Stimulated activated naive B cell treated with anti-CD40 and anti-IgM and Interleukin-4, amounts not matched to agents 10 μg/mL and 1 μg/mL and 100 μg/mL, for 72 hours (primary cell): ENCODE data around the gene PARVA.
"Not testable (repeated sequence)": the region's sequence is repeated elsewhere in the genome, so short reads cannot be mapped to it uniquely, and the experiment has no call there.

ENCODE experiments used
- ATAC-seq, 2 donors: fragments of 150-1000 bp; cut with Tn5 transposase; replicated peaks; 2 replicates each; pipeline ENCODE4 v1.10.0; 2021; ENCODE audit warnings: moderate library complexity in 1 of 2
- DNase-seq: peaks from one replicate; pipeline ENCODE4 v3.0.0; 2021
- H3K27ac Mint-ChIP-seq: one replicate; pipeline ENCODE4 v1.8.0; 2022; ENCODE audit warnings: mild to moderate bottlenecking, mixed read lengths
- H3K27me3 Mint-ChIP-seq, 2 donors: one replicate each; pipeline ENCODE4 v1.8.0; 2022; ENCODE audit warnings: mixed read lengths in 2 of 2
- H3K36me3 Mint-ChIP-seq, 2 donors: one replicate each; pipeline ENCODE4 v1.8.0; 2022; ENCODE audit warnings: mixed read lengths in 2 of 2, mild to moderate bottlenecking in 1 of 2
- H3K4me1 Mint-ChIP-seq, 2 donors: one replicate each; pipeline ENCODE4 v1.8.0; 2022; ENCODE audit warnings: mixed read lengths in 2 of 2, mild to moderate bottlenecking in 1 of 2
- H3K4me3 Mint-ChIP-seq, 2 donors: one replicate each; pipeline ENCODE4 v1.8.0; 2022; ENCODE audit warnings: mild to moderate bottlenecking in 2 of 2, mixed read lengths in 2 of 2, moderate library complexity in 1 of 2
- H3K9me3 Mint-ChIP-seq, 2 donors: one replicate each; pipeline ENCODE4 v1.8.0; 2022; ENCODE audit warnings: mixed read lengths in 2 of 2, mild to moderate bottlenecking in 1 of 2

The PARVA gene

GRCh38 chr11:12361682-12362081, 15.7 kb upstream of the PARVA start:
- Mint-ChIP-seq H3K36me3 (no peaks in the 10 kb centered on the region), H3K27me3 (peaks cover 19 to 31% of the 10 kb centered on the region in 2 donors), H3K9me3 (no peaks in the 10 kb centered on the region), H3K27ac (no peak overlapping the region), H3K4me3 (no peak overlapping the region), H3K4me1 (no peaks in the 10 kb centered on the region)
- DNase-seq = no peak
- ATAC-seq = no peak

GRCh38 chr11:12362857-12363256, 14.5 kb upstream of the PARVA start:
- H3K27me3 Mint-ChIP-seq = peaks cover 24 to 37% of the 10 kb centered on the region in 2 donors
- no peak overlapping the region for H3K27ac Mint-ChIP-seq
- H3K36me3 Mint-ChIP-seq = no peaks in the 10 kb centered on the region
- no peaks in the 10 kb centered on the region for H3K4me1 Mint-ChIP-seq
- ATAC-seq (no peak), DNase-seq (no peak)
- no peaks in the 10 kb centered on the region for H3K9me3 Mint-ChIP-seq
- no peak overlapping the region for H3K4me3 Mint-ChIP-seq

GRCh38 chr11:12363373-12363772, 14.0 kb upstream of the PARVA start:
- H3K4me3 Mint-ChIP-seq = no peak overlapping the region
- H3K4me1 Mint-ChIP-seq = no peaks in the 10 kb centered on the region
- no peak for DNase-seq
- no peak overlapping the region for H3K27ac Mint-ChIP-seq
- H3K36me3 Mint-ChIP-seq = no peaks in the 10 kb centered on the region
- no peaks in the 10 kb centered on the region for H3K9me3 Mint-ChIP-seq
- H3K27me3 Mint-ChIP-seq = peaks cover 28 to 43% of the 10 kb centered on the region in 2 donors
- ATAC-seq = no peak

GRCh38 chr11:12365965-12366575, 11.3 kb upstream of the PARVA start:
- H3K4me1 Mint-ChIP-seq, H3K9me3 Mint-ChIP-seq, DNase-seq, H3K36me3 Mint-ChIP-seq, H3K27ac Mint-ChIP-seq, H3K4me3 Mint-ChIP-seq, ATAC-seq: not testable (repeated sequence)
- peaks cover 28 to 53% of the 10 kb centered on the region in 2 donors for H3K27me3 Mint-ChIP-seq

- H3K9me3 Mint-ChIP-seq = not testable (repeated sequence)
These were observed 10.3 kb upstream of the PARVA start for GRCh38 chr11:12367057-12367456.

GRCh38 chr11:12372111-12372510, 5.3 kb upstream of the PARVA start:
- Mint-ChIP-seq H3K4me1 (no peaks in the 10 kb centered on the region), H3K9me3 (peaks cover 0 to 8% of the 10 kb centered on the region in 2 donors), H3K27ac (no peak overlapping the region), H3K36me3 (no peaks in the 10 kb centered on the region), H3K4me3 (no peak overlapping the region), H3K27me3 (peaks cover 25 to 35% of the 10 kb centered on the region in 2 donors)
- DNase-seq (no peak), ATAC-seq (no peak)

More at GRCh38 chr11:12367057-12367456, 10.3 kb upstream of the PARVA start:
- not testable (repeated sequence) for DNase-seq, H3K27ac Mint-ChIP-seq, ATAC-seq, H3K4me3 Mint-ChIP-seq, H3K4me1 Mint-ChIP-seq, H3K36me3 Mint-ChIP-seq
- H3K27me3 Mint-ChIP-seq = peaks cover 28 to 49% of the 10 kb centered on the region in 2 donors

GRCh38 chr11:12375720-12376119, 1.7 kb upstream of the PARVA start:
- no peak overlapping the region for H3K27ac Mint-ChIP-seq
- no peaks in the 10 kb centered on the region for H3K36me3 Mint-ChIP-seq
- H3K27me3 Mint-ChIP-seq = peaks cover 40 to 43% of the 10 kb centered on the region in 2 donors
- DNase-seq = no peak
- H3K4me3 Mint-ChIP-seq = no peak overlapping the region
- peaks cover 0 to 2% of the 10 kb centered on the region in 2 donors for H3K9me3 Mint-ChIP-seq
- no peak for ATAC-seq
- peaks cover 2 to 4% of the 10 kb centered on the region in 2 donors for H3K4me1 Mint-ChIP-seq

- ATAC-seq = no peak
- Mint-ChIP-seq H3K9me3 (peaks cover 0 to 2% of the 10 kb centered on the region in 2 donors), H3K4me3 (no peak overlapping the region), H3K36me3 (no peaks in the 10 kb centered on the region), H3K27me3 (peaks cover 38 to 40% of the 10 kb centered on the region in 2 donors), H3K27ac (no peak overlapping the region), H3K4me1 (peaks cover 2 to 4% of the 10 kb centered on the region in 2 donors)
- no peak for DNase-seq
These were observed 901 bp upstream of the PARVA start for GRCh38 chr11:12376259-12377081.

GRCh38 chr11:12377824-12378593, 638 bp downstream of the PARVA start:
- Mint-ChIP-seq H3K4me3 (no peak overlapping the region), H3K27me3 (peaks cover 38 to 40% of the 10 kb centered on the region in 2 donors), H3K27ac (no peak overlapping the region), H3K9me3 (no peaks in the 10 kb centered on the region), H3K36me3 (no peaks in the 10 kb centered on the region), H3K4me1 (peaks cover 2 to 4% of the 10 kb centered on the region in 2 donors)
- no peak for ATAC-seq
- DNase-seq = no peak

GRCh38 chr11:12380565-12381325, 3.4 kb downstream of the PARVA start:
- ATAC-seq (no peak), DNase-seq (no peak)
- Mint-ChIP-seq H3K36me3 (no peaks in the 10 kb centered on the region), H3K27ac (no peak overlapping the region), H3K9me3 (peaks cover 0 to 6% of the 10 kb centered on the region in 2 donors), H3K4me1 (peaks cover 2 to 4% of the 10 kb centered on the region in 2 donors), H3K27me3 (peaks cover 32 to 38% of the 10 kb centered on the region in 2 donors), H3K4me3 (no peak overlapping the region)

GRCh38 chr11:12381875-12382274, 4.5 kb downstream of the PARVA start:
- ATAC-seq (no peak), DNase-seq (no peak)
- Mint-ChIP-seq H3K27me3 (peaks cover 25 to 35% of the 10 kb centered on the region in 2 donors), H3K4me1 (peaks cover 2 to 4% of the 10 kb centered on the region in 2 donors), H3K27ac (no peak overlapping the region), H3K4me3 (no peak overlapping the region), H3K36me3 (no peaks in the 10 kb centered on the region), H3K9me3 (peaks cover 0 to 6% of the 10 kb centered on the region in 2 donors)

GRCh38 chr11:12382451-12382850, 5.1 kb downstream of the PARVA start:
- Mint-ChIP-seq H3K4me3 (no peak overlapping the region), H3K27me3 (peaks cover 23 to 36% of the 10 kb centered on the region in 2 donors), H3K27ac (no peak overlapping the region), H3K36me3 (no peaks in the 10 kb centered on the region), H3K4me1 (peaks cover 2 to 4% of the 10 kb centered on the region in 2 donors), H3K9me3 (peaks cover 0 to 6% of the 10 kb centered on the region in 2 donors)
- ATAC-seq = no peak
- DNase-seq = no peak

GRCh38 chr11:12386309-12386708, 8.9 kb downstream of the PARVA start:
- H3K27me3 Mint-ChIP-seq = peaks cover 9 to 12% of the 10 kb centered on the region in 2 donors
- peaks cover 0 to 6% of the 10 kb centered on the region in 2 donors for H3K9me3 Mint-ChIP-seq
- no peak overlapping the region for H3K4me3 Mint-ChIP-seq
- ATAC-seq (no peak), DNase-seq (no peak)
- no peaks in the 10 kb centered on the region for H3K36me3 Mint-ChIP-seq
- H3K4me1 Mint-ChIP-seq = no peaks in the 10 kb centered on the region
- H3K27ac Mint-ChIP-seq = no peak overlapping the region

GRCh38 chr11:12386745-12387144, 9.4 kb downstream of the PARVA start:
- H3K4me3 Mint-ChIP-seq = no peak overlapping the region
- no peak overlapping the region for H3K27ac Mint-ChIP-seq
- peaks cover 0 to 6% of the 10 kb centered on the region in 2 donors for H3K9me3 Mint-ChIP-seq

More at GRCh38 chr11:12386745-12387144, 9.4 kb downstream of the PARVA start:
- Mint-ChIP-seq H3K36me3 (no peaks in the 10 kb centered on the region), H3K4me1 (no peaks in the 10 kb centered on the region), H3K27me3 (peaks cover 11 to 12% of the 10 kb centered on the region in 2 donors)
- ATAC-seq (no peak), DNase-seq (no peak)
